Right atrium auricular region (tissue), 2 donors: ENCODE measurements around the gene PIBF1. TPM values are rescaled to one million over a fixed set of nuclear protein-coding genes. Genes with fewer than 3 reads are reported as not detected.

ENCODE experiments used
- DNase-seq: peaks from one replicate; pipeline ENCODE4 v3.0.0-alpha.2; 2019; ENCODE audit warnings: low spot score
- H3K27ac ChIP-seq, 2 donors: fragments of 200-600 bp; sonication (generic); 1 replicate in 1 of 2; 2 replicates in 1 of 2; pipeline ENCODE4 v1.5.1; 2016 to 2019
- H3K27me3 ChIP-seq, 2 donors: fragments of 200-600 bp; sonication (generic); one replicate each; pipeline versions ENCODE4 v1.5.1 to v1.6.0; 2017 to 2019
- H3K36me3 ChIP-seq: fragments of 200-600 bp; sonication (generic); one replicate; pipeline ENCODE4 v1.5.1; 2016
- H3K4me1 ChIP-seq, 2 donors: fragments of 200-600 bp; sonication (generic); one replicate each; pipeline versions ENCODE4 v1.5.1 to v1.6.0; 2017 to 2019
- H3K4me3 ChIP-seq, 2 donors: fragments of 200-600 bp; sonication (generic); 1 replicate in 1 of 2; 2 replicates in 1 of 2; pipeline ENCODE4 v1.5.1; 2017 to 2019; ENCODE audit warnings: mild to moderate bottlenecking in 1 of 2, moderate library complexity in 1 of 2
- H3K9me3 ChIP-seq, 2 donors: fragments of 200-600 bp; sonication (generic); one replicate each; pipeline ENCODE4 v1.5.1; 2019
- CTCF ChIP-seq, 2 donors: fragments of 200-600 bp; sonication (generic); IDR thresholded peaks; one replicate each; pipeline ENCODE4 v1.5.1; 2019; ENCODE audit warnings: antibody characterized with exemption in 2 of 2
- total RNA-seq, 2 donors: library from RNA; depleted of rRNA; stranded (reverse); fragments of >200 nt; gene quantifications; one replicate each; pipeline ENCODE4 v1.1.0, GENCODE V29; 2016

The PIBF1 gene
- total RNA-seq: 10 to 100 TPM in 1 of 2 donors, 1 to 10 TPM in 1; 9.4 to 17.1 TPM

- Histone ChIP-seq H3K27ac (peak within 1 kb of the TSS; percentile 81 to 84), H3K4me1 (peaks cover 0 to 33% of the 10 kb centered on the region in 2 donors), H3K9me3 (no peaks in the 10 kb centered on the region), H3K27me3 (no peaks in the 10 kb centered on the region), H3K4me3 (peak within 1 kb of the TSS; percentile 83 to 93), H3K36me3 (peaks cover 22% of the 10 kb centered on the region)
- DNase-seq: peak; percentile 98
- no peak for TF ChIP-seq CTCF (IDR thresholded peaks at IDR 0.05)
These were observed at the start of gene PIBF1, which contains the start of gene DIS3 for GRCh38 chr13:72781451-72782439. Gene PIBF1, plus strand, starts transcription at chr13:72782133. Its CDS starts 1,337 bp downstream, at chr13:72783470. Gene DIS3, minus strand, starts transcription at chr13:72781900. Its CDS starts 68 bp downstream, at chr13:72781832.

GRCh38 chr13:72737033-72737432 lies 44.9 kb upstream of the PIBF1 start:
- Histone ChIP-seq H3K4me3 (no peak overlapping the region), H3K4me1 (no peaks in the 10 kb centered on the region), H3K9me3 (no peaks in the 10 kb centered on the region), H3K36me3 (no peaks in the 10 kb centered on the region), H3K27me3 (no peaks in the 10 kb centered on the region), H3K27ac (no peak overlapping the region)
- DNase-seq: no peak
- TF ChIP-seq CTCF (IDR thresholded peaks at IDR 0.05): no peak

GRCh38 chr13:72740015-72740414 lies 41.9 kb upstream of the PIBF1 start:
- Histone ChIP-seq H3K27ac (no peak overlapping the region), H3K4me1 (no peaks in the 10 kb centered on the region), H3K4me3 (no peak overlapping the region), H3K36me3 (peaks cover 5% of the 10 kb centered on the region), H3K9me3 (no peaks in the 10 kb centered on the region), H3K27me3 (no peaks in the 10 kb centered on the region)
- DNase-seq: no peak
- TF ChIP-seq CTCF (IDR thresholded peaks at IDR 0.05): no peak

GRCh38 chr13:72745260-72745659 lies 36.7 kb upstream of the PIBF1 start:
- peaks cover 10% of the 10 kb centered on the region for H3K36me3 ChIP-seq
- H3K9me3 ChIP-seq: no peaks in the 10 kb centered on the region
- H3K27me3 ChIP-seq: no peaks in the 10 kb centered on the region
- H3K4me1 ChIP-seq: no peaks in the 10 kb centered on the region
- H3K4me3 ChIP-seq: no peak overlapping the region
- no peak for TF ChIP-seq CTCF (IDR thresholded peaks at IDR 0.05)
- no peak overlapping the region for H3K27ac ChIP-seq
- no peak for DNase-seq

GRCh38 chr13:72751220-72751619 lies 30.7 kb upstream of the PIBF1 start:
- Histone ChIP-seq H3K9me3 (no peaks in the 10 kb centered on the region), H3K4me1 (no peaks in the 10 kb centered on the region), H3K36me3 (peaks cover 35% of the 10 kb centered on the region), H3K27ac (no peak overlapping the region), H3K4me3 (no peak overlapping the region), H3K27me3 (no peaks in the 10 kb centered on the region)
- no peak for DNase-seq
- TF ChIP-seq CTCF (IDR thresholded peaks at IDR 0.05): no peak
